ENCODE results near the gene SELENOW.
"Not testable (repeated sequence)": the region's sequence is repeated elsewhere in the genome, so short reads cannot be mapped to it uniquely, and the experiment has no call there.

SELENOW gene

DNA sequence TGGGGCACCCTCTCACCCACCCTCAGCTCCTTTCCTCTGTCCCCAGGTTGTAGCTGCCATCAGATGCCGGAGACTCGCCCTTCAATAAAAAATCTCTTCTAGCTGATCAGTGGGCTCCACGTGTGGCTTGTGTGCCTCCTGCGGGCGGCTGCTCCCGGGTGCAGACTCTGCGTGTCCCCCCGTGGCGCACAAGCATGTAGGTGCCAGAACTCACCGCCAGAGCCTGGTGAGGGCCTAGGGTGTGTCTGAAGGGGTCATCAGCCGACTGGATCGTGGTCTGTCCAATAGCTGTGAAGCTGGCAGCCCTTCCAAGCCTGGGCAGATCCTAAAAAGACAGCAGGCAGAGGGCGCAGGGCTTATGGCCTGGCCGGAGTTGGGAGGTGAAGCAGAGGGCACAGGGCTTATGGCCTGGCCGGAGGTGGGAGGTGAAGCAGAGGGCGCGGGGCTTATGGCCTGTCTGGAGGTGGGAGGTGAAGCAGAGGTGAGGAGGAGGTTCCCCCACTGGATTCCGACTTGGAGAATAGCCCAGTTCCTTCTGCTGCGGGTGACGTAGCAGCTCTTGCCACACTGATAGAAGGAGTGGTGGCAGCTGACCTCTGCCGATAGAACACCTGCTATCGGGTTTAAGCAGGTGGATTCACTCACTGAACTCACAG, 21.4 kb upstream of the SELENOW start:
- no peak for DNase-seq

DNA sequence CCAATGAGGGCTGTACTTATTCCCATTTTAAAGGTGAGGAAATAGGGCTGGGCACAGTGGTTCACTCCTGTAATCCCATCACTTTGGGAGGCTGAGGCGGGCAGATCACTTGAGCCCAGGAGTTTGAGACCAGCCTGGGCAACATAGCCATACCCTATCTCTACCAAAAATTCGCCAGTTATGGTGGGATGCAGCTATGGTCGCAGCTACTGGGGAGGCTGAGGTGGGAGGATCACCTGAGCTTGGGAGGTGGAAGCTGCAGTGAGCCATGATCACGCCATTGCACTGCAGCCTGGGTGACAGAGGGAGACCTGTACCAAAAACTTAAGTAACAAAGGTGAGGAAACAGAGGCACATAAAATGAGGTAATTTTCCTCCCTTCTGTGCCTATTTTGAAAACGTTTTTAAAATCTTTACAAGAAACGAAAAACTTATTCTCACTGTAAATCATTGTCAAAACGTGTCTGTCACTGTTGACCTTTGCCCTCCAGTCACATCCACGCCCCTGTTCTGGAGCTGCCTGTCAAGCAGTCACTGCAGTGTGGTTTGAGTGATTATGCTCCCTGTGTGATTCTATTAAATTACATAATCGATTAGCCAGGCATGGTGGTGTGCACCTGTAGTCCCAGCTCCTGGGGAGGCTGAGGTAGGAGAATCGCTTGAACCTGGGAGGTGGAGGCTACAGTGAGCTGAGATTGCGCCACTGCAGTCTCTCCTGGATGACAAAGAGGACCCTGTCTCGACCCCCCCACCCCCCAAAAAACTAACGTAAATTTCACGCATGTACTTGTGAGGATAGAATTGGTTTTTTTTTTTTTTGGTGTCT, 20.7 kb upstream of the SELENOW start:
- DNase-seq: no peak

- DNase-seq: no peak
Observed at GRCh38 chr19:47758443-47758804, 20.1 kb upstream of the SELENOW start.

GRCh38 chr19:47760632-47760999, 17.9 kb upstream of the SELENOW start:
- no peak for DNase-seq

DNA sequence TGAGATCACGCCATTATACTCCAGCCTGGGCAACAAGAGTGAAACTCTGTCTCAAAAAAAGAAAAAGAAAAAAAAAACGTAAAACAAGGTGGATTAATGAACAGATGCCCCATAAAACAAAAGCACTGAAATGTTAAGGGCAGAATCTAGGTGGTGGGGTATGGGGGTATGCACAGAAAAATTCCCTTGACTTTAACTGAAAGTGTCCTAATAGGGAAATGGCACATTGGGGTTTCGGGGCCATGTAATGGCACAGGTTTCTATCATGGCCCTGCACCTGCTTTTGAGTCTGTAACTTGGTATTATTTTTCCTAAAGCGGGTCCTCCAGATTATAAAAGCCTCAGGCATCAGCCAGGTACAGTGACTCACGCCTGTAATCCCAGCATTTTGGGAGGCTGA, 16.9 kb upstream of the SELENOW start:
- DNase-seq: no peak

GRCh38 chr19:47762151-47762550, 16.4 kb upstream of the SELENOW start:
- DNase-seq: no peak

- DNase-seq: no peak
Observed at GRCh38 chr19:47762615-47763308, 15.7 kb upstream of the SELENOW start.

DNA sequence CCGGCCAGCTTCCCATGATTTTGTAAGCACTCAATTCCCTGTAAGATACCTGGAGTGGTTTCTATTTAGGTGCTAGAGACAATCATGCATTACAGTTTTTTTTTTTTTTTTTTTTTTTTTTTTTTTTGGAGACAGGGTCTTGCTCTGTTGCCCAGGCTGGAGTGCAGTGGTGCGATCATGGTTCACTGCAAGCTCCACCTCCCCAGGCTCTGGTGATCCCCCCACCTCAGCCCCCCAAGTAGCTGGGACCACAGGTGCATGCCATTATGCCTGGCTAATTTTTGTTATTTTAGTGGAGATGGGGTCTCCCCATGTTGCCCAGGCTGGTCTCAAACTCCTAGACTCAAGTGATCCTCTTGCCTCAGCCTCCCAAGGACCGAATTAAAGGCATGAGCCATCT, 13.8 kb upstream of the SELENOW start:
- not testable (repeated sequence) for DNase-seq

- DNase-seq: no peak
Observed at GRCh38 chr19:47765523-47766358, 12.8 kb upstream of the SELENOW start.

DNA sequence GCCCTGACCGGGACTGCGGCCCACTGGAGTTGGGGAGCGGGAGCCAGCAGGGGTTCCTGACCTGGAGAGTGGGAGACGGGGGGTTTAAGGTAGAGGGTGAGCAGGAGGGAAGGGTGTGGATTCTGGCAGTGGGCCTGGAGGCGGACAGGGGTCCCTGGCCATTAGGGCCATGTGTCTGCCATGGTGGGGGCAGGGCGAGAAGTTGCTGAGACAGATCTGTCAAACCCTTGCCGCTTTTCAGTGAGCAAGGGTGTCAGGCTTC, 12.2 kb upstream of the SELENOW start:
- no peak for DNase-seq

- DNase-seq: no peak
Observed at GRCh38 chr19:47766670-47767069, 11.8 kb upstream of the SELENOW start.

GRCh38 chr19:47767349-47767748, 11.2 kb upstream of the SELENOW start:
- DNase-seq: no peak

DNA sequence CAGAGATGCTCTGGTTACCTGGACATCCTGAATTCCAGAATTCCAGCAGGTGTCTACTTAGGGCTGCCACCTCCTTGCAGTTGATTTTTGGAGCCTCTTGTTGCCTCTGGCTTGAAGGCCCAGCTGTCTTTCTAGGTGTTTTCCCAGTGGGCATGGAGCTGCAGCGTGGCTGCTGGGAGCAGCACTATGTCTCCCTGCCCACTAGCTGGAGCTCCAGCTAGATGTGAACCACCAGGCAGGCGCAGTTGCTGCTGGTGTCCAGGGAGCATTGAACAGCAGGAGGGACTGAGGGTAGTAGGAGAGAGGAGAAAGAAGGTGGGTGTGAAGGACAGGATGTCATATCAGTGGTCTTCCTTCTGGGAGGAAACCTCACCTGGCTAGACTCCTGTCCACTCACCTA, 9.9 kb upstream of the SELENOW start:
- no peak for DNase-seq

DNA sequence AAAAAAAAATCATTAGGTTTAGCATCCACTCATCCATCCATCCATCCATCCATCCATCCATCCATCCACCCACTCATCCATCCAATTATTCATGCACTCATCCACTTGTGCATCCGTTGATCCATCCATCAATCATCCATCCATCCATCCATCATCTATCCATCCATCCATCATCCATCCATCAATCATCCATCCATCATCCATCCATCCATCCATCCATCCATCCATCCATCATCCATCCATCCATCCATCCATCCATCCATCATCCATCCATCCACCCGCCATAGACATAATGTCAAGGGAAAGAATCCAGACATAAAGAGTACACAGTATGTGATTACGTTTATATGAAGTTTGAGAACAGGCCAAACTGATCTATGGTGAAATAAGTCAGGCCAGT, 9.0 kb upstream of the SELENOW start:
- no peak for DNase-seq

DNA sequence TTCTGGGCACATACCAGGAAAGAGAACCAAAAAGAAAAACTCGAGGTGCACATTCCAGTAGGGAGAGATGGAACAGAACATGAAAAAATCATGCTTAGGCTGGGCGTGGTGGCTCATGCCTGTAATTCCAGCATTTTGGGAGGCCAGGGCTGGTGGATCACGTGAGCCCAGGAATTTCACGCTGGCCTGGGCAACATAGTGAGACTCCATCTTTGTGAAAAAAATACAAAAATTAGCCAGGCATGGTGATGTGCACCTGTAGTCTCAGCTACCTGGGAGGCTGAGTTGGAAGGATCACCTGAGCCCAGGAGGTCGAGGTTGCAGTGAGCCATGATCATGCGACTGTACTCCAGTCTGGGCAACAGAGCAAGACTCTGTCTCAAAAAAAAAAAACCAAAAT, 7.2 kb upstream of the SELENOW start:
- not testable (repeated sequence) for DNase-seq

- peak; percentile 93 for DNase-seq
Observed at GRCh38 chr19:47776568-47776967, 1.9 kb upstream of the SELENOW start.

- DNase-seq: not testable (repeated sequence)
Observed at GRCh38 chr19:47777245-47778048, 1.1 kb upstream of the SELENOW start.

GRCh38 chr19:47778954-47779351, 450 bp downstream of the SELENOW start:
- no peak for DNase-seq

DNA sequence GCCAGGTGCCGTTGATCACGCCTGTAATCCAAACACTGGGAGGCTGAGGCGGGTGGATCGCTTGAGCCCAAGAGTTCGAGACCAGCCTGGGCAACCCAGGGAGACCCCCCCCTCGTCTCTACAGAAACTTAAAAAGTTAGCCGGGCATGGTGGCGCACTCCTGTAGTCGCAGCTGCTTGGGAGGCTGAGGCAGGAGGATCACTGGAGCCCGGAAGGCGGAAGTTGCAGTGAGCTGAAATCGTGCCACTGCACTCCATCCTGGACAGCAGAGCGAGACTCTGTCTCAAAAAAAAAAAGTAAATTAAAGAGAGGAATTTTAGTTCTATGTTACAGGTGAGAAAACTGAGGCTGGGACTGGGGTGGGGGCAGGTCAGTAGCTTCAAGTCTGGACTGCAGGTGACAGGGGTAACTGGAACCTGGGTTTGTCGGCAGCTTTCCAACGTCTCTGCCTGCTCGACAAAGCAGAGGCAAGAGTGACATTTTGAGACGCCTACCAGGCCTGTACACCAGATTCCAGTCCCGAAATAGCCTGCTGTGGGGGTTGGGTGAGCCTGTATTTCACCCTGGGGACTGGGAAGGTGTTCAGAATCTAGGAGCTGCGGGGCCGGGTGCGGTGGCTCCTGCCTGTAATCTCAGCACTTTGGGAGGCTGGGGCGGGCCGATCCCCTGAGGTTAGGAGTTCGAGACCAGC, 1.2 kb downstream of the SELENOW start:
- DNase-seq: no peak

DNA sequence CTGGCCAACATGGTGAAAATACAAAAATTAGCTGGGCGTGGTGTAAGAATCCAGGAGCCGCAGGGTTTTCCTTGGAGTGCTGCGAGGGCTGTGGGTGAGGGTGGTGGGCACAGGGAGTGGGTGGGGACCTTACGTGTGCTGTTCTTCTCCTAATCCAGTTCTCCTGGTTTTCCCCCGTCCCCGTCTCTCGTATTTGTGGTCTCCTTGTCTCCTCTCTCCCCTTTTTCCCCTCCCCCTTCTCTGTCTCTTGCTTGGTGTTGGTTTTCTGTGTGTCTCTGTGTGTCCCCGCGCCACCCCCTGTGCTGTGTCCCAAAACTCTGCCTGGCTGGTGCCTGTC, 1.7 kb downstream of the SELENOW start:
- no peak for DNase-seq

- no peak for DNase-seq
Observed at GRCh38 chr19:47781590-47782262, 3.2 kb downstream of the SELENOW start.

- DNase-seq: no peak
Observed at GRCh38 chr19:47786566-47786965, 8.1 kb downstream of the SELENOW start.

All from NCI-H1105 (cell line).